GM10847 (cell line): ENCODE data around the gene TAS2R42.

Experiments used
- POLR2A ChIP-seq: IDR thresholded peaks from 2 replicates; pipeline ENCODE4 v1.6.1; 2011; ENCODE audit not compliant: insufficient read length; ENCODE audit errors: extremely low read depth

Gene TAS2R42

DNA sequence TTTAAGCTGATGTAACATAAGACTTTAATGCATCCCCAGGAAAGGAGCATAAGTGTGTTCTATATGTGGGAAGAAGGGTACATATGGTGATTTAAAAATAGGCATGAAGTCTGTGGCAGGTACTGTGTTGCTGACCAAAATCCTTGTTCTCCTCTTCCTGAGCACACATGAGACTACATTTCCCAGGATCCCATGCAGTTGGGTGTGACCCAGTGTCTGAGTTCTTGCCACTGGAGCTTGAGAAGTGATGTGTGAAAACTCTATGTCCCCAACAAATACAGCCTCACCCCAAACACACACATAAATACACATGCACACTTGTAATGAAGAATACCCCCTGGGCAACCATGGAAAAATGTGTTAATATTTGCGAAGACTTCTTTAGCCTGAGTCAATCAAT is 24.2 kb downstream of the TAS2R42 start:
- no peak for TF ChIP-seq POLR2A

DNA sequence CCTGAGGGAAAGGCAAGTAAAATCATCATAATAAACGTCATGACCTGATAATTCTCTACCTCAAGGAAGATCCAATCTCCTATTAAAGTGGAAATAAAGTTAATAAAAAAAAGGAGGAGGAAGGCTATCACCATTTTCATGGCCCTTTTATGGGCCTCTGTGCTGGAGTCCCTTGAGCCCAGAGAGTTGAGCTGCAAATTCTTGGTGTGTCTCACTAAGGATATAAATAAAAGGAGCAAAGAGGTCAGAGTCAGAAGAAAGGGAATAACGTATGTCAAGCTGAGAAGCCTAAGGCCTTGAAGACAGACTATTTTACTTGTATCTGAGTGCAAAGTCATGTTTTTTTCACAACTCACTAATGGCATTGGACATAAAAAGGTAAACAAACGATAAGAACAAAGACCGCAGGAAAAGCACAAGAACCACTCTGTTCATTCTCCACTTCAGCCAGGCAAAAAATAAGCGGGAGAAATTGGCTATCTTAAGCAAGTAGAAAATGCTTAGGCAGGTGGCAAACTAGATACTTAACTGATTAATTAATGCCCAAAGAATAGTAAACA is 27.8 kb downstream of the TAS2R42 start:
- no peak for TF ChIP-seq POLR2A

DNA sequence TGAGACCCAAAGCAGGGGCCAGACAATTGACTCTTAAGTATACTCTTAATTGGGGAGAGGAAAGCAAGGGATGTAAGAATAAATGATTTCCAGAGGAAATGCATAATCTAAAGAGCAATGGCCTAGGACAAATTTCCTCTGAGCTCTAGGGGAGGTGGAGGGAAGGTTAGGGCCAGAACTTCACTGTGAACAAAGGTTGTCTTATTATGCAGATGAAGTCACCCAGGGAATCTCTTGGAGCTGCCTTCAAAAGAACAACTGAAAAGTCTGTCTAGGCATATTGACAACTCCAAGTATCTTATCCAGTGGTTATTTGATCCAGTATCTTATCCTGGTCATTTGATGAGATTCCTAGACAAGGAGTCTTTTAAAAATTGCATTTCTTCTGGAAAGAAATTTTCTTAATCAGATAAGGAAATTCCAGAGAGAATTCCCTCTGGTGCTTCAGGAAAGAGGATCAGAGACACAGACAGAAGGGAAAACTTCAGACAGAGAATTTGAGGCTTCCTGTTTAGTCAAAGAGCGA is 32.3 kb downstream of the TAS2R42 start:
- no peak for TF ChIP-seq POLR2A

DNA sequence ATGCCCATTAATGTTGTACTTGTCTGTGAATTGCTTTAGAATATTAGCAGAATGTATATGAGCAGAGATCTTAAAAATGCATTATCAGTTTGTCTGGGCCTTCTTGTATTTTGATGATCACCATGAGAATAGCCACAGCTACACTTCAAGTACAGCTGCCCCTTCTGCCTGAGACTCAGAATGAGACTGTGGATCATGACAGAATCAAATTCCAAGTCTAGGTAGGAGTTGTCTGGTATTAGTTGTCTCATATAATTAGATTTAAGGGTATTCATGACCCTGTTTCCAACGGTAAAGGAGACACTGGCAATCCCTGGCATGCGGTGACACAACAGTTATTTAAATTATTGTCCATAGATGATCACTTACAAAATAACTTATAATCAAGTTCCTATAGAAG is 34.0 kb downstream of the TAS2R42 start:
- no peak for TF ChIP-seq POLR2A

DNA sequence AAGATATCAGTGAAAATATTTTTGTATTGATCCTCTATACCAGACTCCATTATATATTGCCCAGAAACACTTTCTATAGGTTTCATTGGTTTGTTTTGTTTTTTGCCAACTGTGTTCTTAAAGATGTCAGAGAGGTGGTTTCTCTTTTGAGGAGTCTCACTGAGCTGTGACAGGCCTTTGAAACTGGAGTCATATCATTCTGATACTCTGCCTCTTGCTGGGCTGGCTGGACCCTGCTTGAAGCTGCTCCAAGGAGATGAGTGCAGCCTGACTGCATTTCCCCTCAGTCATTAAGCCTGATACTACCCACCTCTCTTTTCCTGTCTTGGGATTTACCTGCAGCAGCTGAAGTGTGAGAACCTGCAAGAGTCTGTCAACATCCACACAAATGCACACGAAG is 35.9 kb downstream of the TAS2R42 start:
- TF ChIP-seq POLR2A, result no peak

DNA sequence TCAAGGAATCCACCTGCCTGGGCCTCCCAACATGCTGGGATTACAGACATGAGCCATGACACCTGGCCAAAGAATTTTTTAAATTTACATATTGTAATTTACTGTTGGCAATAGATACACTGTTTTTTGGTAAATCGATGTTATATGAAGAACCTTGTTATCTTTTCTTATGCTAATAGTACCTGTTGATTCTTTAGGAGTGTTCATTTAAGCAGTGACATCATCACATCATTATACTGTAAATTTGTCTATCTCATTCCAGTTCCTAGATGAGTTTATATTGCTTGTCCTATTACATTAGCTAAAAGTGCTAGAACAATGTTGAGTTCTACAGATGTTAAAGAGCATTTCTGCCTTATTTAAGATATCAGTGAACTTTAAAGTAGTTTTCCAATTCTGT is 39.3 kb downstream of the TAS2R42 start:
- TF ChIP-seq POLR2A, result no peak

DNA sequence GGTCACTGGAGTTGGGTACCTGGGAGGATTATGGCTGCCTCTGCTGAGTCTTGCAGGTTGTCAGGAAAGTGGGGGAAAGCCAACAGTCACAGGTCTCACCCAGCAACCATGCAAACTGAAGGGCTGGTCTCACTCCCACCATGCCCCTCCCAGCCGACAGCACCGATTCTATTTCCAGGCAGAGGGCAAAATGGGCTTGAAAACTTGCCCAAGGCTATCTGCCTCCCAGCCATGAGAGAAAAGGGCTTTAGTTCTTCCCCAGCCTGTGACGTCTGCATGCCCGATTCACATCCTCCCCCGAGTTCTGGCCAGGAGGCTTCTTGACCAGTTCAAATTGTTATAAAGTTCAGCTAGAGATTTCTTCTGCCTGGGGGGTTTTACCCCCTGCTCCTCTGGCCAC is 42.4 kb downstream of the TAS2R42 start:
- no peak for TF ChIP-seq POLR2A

DNA sequence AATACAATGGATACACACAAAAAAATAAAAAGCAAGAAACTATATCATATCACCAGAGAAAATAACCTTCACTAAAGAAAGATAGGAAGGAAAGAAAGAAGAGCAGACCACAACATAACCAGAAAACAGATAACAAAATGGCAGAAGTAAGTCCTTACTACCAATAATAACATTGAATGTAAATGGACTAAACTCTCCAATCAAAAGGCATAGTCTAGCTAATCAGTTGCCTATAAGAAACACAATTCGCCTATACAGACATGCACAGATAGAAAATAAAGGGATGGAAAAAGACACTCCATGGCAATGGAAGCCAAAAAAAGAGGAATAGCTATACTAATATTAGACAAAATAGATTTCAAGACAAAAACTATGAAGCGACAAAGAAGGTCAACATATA is 43.4 kb downstream of the TAS2R42 start:
- TF ChIP-seq POLR2A, result no peak

DNA sequence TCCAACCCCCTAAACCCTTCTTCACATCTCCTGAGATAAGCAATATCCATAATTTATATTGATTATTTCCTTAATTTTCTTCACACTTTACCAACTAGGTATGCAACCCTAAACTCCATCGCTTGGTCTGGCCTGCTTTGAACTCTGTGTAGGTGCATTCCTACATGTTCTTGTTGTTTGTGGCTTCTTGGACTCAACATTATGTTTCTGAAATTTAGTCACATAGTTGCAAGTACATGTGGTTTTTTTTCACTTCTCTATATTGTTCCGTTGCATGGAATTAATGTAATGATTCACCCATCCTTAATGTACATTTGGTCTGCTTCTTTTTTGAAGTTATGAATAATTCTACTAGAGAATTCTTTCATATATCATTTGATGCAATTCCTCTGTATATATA is 50.7 kb downstream of the TAS2R42 start:
- TF ChIP-seq POLR2A, result no peak
